Loucy (cell line): ENCODE data around the gene RNF130.

Source experiments
- H2AFZ ChIP-seq: fragments of 200-600 bp; sonication (generic); 2 replicates; pipeline ENCODE4 v1.6.0; 2016; ENCODE audit warnings: antibody characterized with exemption, mild to moderate bottlenecking, low read length, moderate library complexity
- H3F3A ChIP-seq: fragments of 200-600 bp; 2 replicates; pipeline ENCODE4 v1.6.0; 2016; ENCODE audit warnings: antibody characterized with exemption, low read depth, mild to moderate bottlenecking
- H3K27me3 ChIP-seq: fragments of 200-600 bp; sonication (generic); 2 replicates; pipeline ENCODE4 v1.6.1; 2014; ENCODE audit warnings: low read length, mild to moderate bottlenecking; ENCODE audit not compliant: insufficient read depth, poor library complexity, severe bottlenecking
- H3K36me3 ChIP-seq: fragments of 200-600 bp; sonication (generic); 2 replicates; pipeline ENCODE4 v1.6.1; 2016; ENCODE audit warnings: low read length; ENCODE audit not compliant: insufficient read depth
- H3K4me1 ChIP-seq: fragments of 200-600 bp; sonication (generic); 2 replicates; pipeline ENCODE4 v1.5.1; 2014; ENCODE audit warnings: low read length, mild to moderate bottlenecking; ENCODE audit not compliant: insufficient read depth, poor library complexity, severe bottlenecking
- H3K4me2 ChIP-seq: fragments of 200-600 bp; sonication (generic); 2 replicates; pipeline ENCODE4 v1.6.0; 2014; ENCODE audit warnings: antibody characterized with exemption, low read length, low read depth, mild to moderate bottlenecking; ENCODE audit not compliant: poor library complexity, severe bottlenecking
- H3K4me3 ChIP-seq: fragments of 200-600 bp; sonication (generic); 2 replicates; pipeline ENCODE4 v1.5.1; 2014; ENCODE audit warnings: low read length, mild to moderate bottlenecking, mixed read lengths; ENCODE audit not compliant: poor library complexity, severe bottlenecking
- H3K79me2 ChIP-seq: fragments of 200-600 bp; sonication (generic); 2 replicates; pipeline ENCODE4 v1.6.1; 2014; ENCODE audit warnings: low read length; ENCODE audit not compliant: insufficient read depth
- H3K9ac ChIP-seq: fragments of 200-600 bp; sonication (generic); 2 replicates; pipeline ENCODE4 v1.6.0; 2014; ENCODE audit warnings: mild to moderate bottlenecking, low read depth, low read length, moderate library complexity; ENCODE audit not compliant: poor library complexity, severe bottlenecking
- H3K9me2 ChIP-seq: fragments of 200-600 bp; sonication (generic); replicated peaks from 2 replicates; pipeline ENCODE4 v1.6.1; 2016; ENCODE audit warnings: low read depth, low read length, mixed read lengths
- H3K9me3 ChIP-seq: fragments of 200-600 bp; sonication (generic); 2 replicates; pipeline ENCODE4 v1.6.1; 2014; ENCODE audit warnings: mild to moderate bottlenecking, antibody characterized with exemption, low read length, low read depth; ENCODE audit not compliant: insufficient read depth
- H4K20me1 ChIP-seq: fragments of 200-600 bp; sonication (generic); 2 replicates; pipeline ENCODE4 v1.6.0; 2014; ENCODE audit warnings: antibody characterized with exemption, low read length, mild to moderate bottlenecking; ENCODE audit not compliant: insufficient read depth, poor library complexity, severe bottlenecking
- EZH2phosphoT487 ChIP-seq: fragments of 200-600 bp; IDR thresholded peaks from 2 replicates; pipeline ENCODE4 v1.6.1; 2018; ENCODE audit warnings: antibody characterized with exemption, mild to moderate bottlenecking, moderate library complexity, borderline replicate concordance
- TF ChIP-seq, protein P1 (sequence below): fragments of 200-600 bp; sonication (generic); conservative IDR thresholded peaks from 2 replicates; pipeline ENCODE4 v1.5.1; 2014; ENCODE audit warnings: mild to moderate bottlenecking, antibody characterized with exemption, low read length

Gene RNF130

DNA sequence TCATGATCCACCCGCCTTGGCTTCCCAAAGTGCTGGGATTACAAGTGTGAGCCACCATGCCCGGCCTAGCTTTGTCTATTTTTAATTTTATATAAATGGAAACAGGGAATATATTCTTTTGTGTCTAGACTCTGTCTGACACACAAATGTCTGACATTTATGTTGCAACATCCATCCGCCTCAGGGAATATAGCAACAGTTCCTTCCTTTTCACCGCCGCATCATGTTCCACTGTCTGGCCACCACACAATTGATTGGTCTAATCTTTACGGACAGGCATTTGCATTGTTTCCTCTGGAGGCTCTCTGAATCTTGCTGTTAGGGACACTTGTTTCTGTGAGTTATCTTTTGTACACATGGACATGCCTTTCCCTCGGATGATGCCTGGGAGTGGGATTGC, 143.7 kb downstream of the RNF130 start:
- Histone ChIP-seq H3K36me3 (no peaks in the 10 kb centered on the region), H3K79me2 (no peaks in the 10 kb centered on the region), H3K4me2 (no peak overlapping the region), H3K4me1 (peaks cover 6% of the 10 kb centered on the region), H3K9me2 (no peaks in the 10 kb centered on the region), H4K20me1 (no peaks in the 10 kb centered on the region), H3K9ac (no peak overlapping the region), H3F3A (no peaks in the 10 kb centered on the region), H3K4me3 (no peak overlapping the region), H3K9me3 (no peaks in the 10 kb centered on the region), H3K27me3 (no peaks in the 10 kb centered on the region), H2AFZ (no peak overlapping the region)
- TF ChIP-seq EZH2phosphoT487, result no peak
- TF ChIP-seq, protein P1, sequence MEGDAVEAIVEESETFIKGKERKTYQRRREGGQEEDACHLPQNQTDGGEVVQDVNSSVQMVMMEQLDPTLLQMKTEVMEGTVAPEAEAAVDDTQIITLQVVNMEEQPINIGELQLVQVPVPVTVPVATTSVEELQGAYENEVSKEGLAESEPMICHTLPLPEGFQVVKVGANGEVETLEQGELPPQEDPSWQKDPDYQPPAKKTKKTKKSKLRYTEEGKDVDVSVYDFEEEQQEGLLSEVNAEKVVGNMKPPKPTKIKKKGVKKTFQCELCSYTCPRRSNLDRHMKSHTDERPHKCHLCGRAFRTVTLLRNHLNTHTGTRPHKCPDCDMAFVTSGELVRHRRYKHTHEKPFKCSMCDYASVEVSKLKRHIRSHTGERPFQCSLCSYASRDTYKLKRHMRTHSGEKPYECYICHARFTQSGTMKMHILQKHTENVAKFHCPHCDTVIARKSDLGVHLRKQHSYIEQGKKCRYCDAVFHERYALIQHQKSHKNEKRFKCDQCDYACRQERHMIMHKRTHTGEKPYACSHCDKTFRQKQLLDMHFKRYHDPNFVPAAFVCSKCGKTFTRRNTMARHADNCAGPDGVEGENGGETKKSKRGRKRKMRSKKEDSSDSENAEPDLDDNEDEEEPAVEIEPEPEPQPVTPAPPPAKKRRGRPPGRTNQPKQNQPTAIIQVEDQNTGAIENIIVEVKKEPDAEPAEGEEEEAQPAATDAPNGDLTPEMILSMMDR, result no peak

DNA sequence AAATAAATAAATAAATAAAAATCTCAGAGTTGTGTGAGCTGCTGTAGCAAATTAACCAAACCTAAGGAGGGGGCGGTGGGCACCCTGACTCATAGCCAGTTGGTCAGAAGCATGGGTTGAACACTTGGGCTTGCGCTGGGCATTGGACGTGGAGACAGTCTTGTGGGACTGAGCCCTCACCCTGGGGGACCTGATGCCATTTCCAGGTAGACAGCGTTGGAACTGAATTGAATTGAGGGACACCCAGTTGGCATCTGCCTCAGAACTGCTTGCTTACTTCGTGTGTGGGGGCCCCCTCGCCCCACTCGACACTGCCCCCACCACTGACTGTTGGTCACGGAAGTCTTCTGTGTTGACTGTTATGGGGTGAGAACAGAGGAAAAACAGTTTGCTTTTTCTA, 144.9 kb downstream of the RNF130 start:
- Histone ChIP-seq H3K4me3 (no peak overlapping the region), H2AFZ (no peak overlapping the region), H3K79me2 (no peaks in the 10 kb centered on the region), H3K4me2 (no peak overlapping the region), H3K4me1 (peaks cover 6% of the 10 kb centered on the region), H3K9me3 (no peaks in the 10 kb centered on the region), H3K9me2 (no peaks in the 10 kb centered on the region), H3K9ac (no peak overlapping the region), H4K20me1 (no peaks in the 10 kb centered on the region), H3K27me3 (no peaks in the 10 kb centered on the region), H3F3A (no peaks in the 10 kb centered on the region), H3K36me3 (no peaks in the 10 kb centered on the region)
- TF ChIP-seq, protein P1, result no peak
- no peak for TF ChIP-seq EZH2phosphoT487

- H4K20me1 ChIP-seq, result no peaks in the 10 kb centered on the region
- no peaks in the 10 kb centered on the region for H3K36me3 ChIP-seq
- no peaks in the 10 kb centered on the region for H3K9me2 ChIP-seq
- no peak overlapping the region for H2AFZ ChIP-seq
- no peak overlapping the region for H3K9ac ChIP-seq
- no peak overlapping the region for H3K4me2 ChIP-seq
- H3K9me3 ChIP-seq, result no peaks in the 10 kb centered on the region
- no peak overlapping the region for H3K4me3 ChIP-seq
- no peaks in the 10 kb centered on the region for H3F3A ChIP-seq
- peaks cover 15% of the 10 kb centered on the region for H3K4me1 ChIP-seq
- H3K79me2 ChIP-seq, result no peaks in the 10 kb centered on the region
- TF ChIP-seq EZH2phosphoT487, result no peak
- TF ChIP-seq, protein P1, result no peak
- H3K27me3 ChIP-seq, result no peaks in the 10 kb centered on the region
Observed at GRCh38 chr5:179923436-179923835, 148.1 kb downstream of the RNF130 start.
